HCT116 (cell line): ENCODE results near the gene ZNF503. TPM values are rescaled to one million over a fixed set of nuclear protein-coding genes. Genes with fewer than 3 reads are reported as not detected.

Experiments
- ATAC-seq: fragments of 200-7000 bp; cut with Tn5 transposase; 2 replicates; pipeline ENCODE4 v1.9.1; 2020; ENCODE audit warnings: mild to moderate bottlenecking, moderate library complexity
- BruUV-seq: library from RNA; stranded (reverse); fragments of 400-500 nt; replicated peaks from 2 replicates; lab custom pipeline; 2021; lab: Mats Ljungman, UMichigan
- CTCF ChIA-PET: fragments of 300-600 bp; sonication (Branson Sonifier 250); formaldehyde crosslinking; loops from one replicate; lab custom pipeline; 2021; ENCODE audit warnings: antibody characterized with exemption; lab: Charles Lee
- POLR2A ChIA-PET: fragments of 300-600, 350-600 bp; sonication (Branson Sonifier 250); formaldehyde crosslinking; loops from one replicate; lab custom pipeline; 2021; ENCODE audit warnings: antibody characterized with exemption; lab: Charles Lee
- RAD21 ChIA-PET, 2 experiments: fragments of 300-600 bp; sonication (Branson Sonifier 250); formaldehyde crosslinking; loops; one replicate each; lab custom pipeline; 2023; ENCODE audit warnings: low total read pairs in 2 of 2; ENCODE audit not compliant: uncharacterized antibody in 2 of 2, unreplicated experiment in 2 of 2, low non-redundant PET in 1 of 2; lab: Charles Lee
- DNase-seq: peaks from one replicate; pipeline ENCODE4 v3.0.0-alpha.2; 2010; ENCODE audit warnings: low read depth, low spot score
- H2AFZ ChIP-seq: fragments of 200-600 bp; shearing (Covaris generic), sonication (generic); 2 replicates; pipeline ENCODE4 v1.6.1; 2017; ENCODE audit warnings: low read depth, mixed run types, mixed read lengths, antibody characterized with exemption, low read length; ENCODE audit not compliant: poor library complexity, severe bottlenecking
- H3K27ac ChIP-seq: 2 replicates; pipeline ENCODE4 v1.5.1; 2012; ENCODE audit warnings: low read depth, low read length
- H3K27me3 ChIP-seq: fragments of 200-600 bp; sonication (generic); 2 replicates; pipeline ENCODE4 v1.6.1; 2016; ENCODE audit warnings: mixed run types, low read length, mixed read lengths; ENCODE audit not compliant: insufficient read depth
- H3K36me3 ChIP-seq, 2 experiments: fragments of 200-500 bp in 1 of 2; fragments of 200-600 bp in 1 of 2; sonication (Bioruptor generic) in 1 of 2; sonication (generic) in 1 of 2; 2 replicates each; pipeline versions ENCODE4 v1.5.1 to v1.6.1; 2014 to 2016; ENCODE audit warnings: low read length in 2 of 2, inconsistent platforms in 1 of 2, mixed read lengths in 1 of 2, mixed run types in 1 of 2; ENCODE audit not compliant: insufficient read depth in 2 of 2, control insufficient read depth in 1 of 2
- H3K4me1 ChIP-seq, 2 experiments: fragments of 200-600 bp in 1 of 2; sonication (generic) in 1 of 2; 2 replicates each; pipeline versions ENCODE4 v1.5.1 to v1.6.1; 2012 to 2017; ENCODE audit warnings: low read length in 2 of 2, inconsistent platforms in 1 of 2, mild to moderate bottlenecking in 1 of 2, mixed read lengths in 1 of 2, mixed run types in 1 of 2, moderate library complexity in 1 of 2; ENCODE audit not compliant: insufficient read depth in 2 of 2, control insufficient read depth in 1 of 2
- H3K4me2 ChIP-seq: fragments of 200-600 bp; sonication (generic); 2 replicates; pipeline ENCODE4 v1.6.1; 2017; ENCODE audit warnings: mixed run types, low read length, mixed read lengths
- H3K4me3 ChIP-seq, 2 experiments: fragments of 200-600 bp in 1 of 2; sonication (generic) in 1 of 2; replicated peaks in 1 of 2; 2 replicates each; pipeline ENCODE4 v1.5.1; 2011 to 2016; ENCODE audit warnings: low read length in 2 of 2, control low read depth in 1 of 2, low read depth in 1 of 2, mild to moderate bottlenecking in 1 of 2, mixed read lengths in 1 of 2, mixed run types in 1 of 2
- H3K79me2 ChIP-seq: fragments of 200-600 bp; sonication (generic); 2 replicates; pipeline ENCODE4 v1.6.1; 2017; ENCODE audit warnings: mild to moderate bottlenecking, mixed run types, low read length, moderate library complexity, mixed read lengths; ENCODE audit not compliant: insufficient read depth
- H3K9ac ChIP-seq: fragments of 200-600 bp; sonication (generic); 2 replicates; pipeline ENCODE4 v1.6.1; 2016; ENCODE audit warnings: low read length, mixed read lengths
- H3K9me2 ChIP-seq: fragments of 200-600 bp; sonication (generic), shearing (Covaris generic); 2 replicates; pipeline ENCODE4 v1.6.1; 2017; ENCODE audit warnings: mixed run types, mild to moderate bottlenecking, moderate library complexity; ENCODE audit not compliant: insufficient read depth
- H3K9me3 ChIP-seq, 2 experiments: fragments of 200-500 bp in 1 of 2; fragments of 200-600 bp in 1 of 2; sonication (Bioruptor generic) in 1 of 2; sonication (generic) in 1 of 2; 2 replicates each; pipeline ENCODE4 v1.6.1; 2014 to 2017; ENCODE audit warnings: low read length in 2 of 2, mixed read lengths in 2 of 2, inconsistent platforms in 1 of 2, low read depth in 1 of 2, mild to moderate bottlenecking in 1 of 2, mixed run types in 1 of 2, moderate library complexity in 1 of 2; ENCODE audit not compliant: control insufficient read depth in 1 of 2, insufficient read depth in 1 of 2
- H4K20me1 ChIP-seq: fragments of 200-600 bp; sonication (generic), shearing (Covaris generic); 2 replicates; pipeline ENCODE4 v1.6.1; 2017; ENCODE audit warnings: mixed run types, mild to moderate bottlenecking, moderate library complexity; ENCODE audit not compliant: insufficient read depth
- CEBPB ChIP-seq: IDR thresholded peaks from 2 replicates; pipeline ENCODE4 v1.6.1; 2012; ENCODE audit warnings: low read depth
- CTCF ChIP-seq, 3 experiments: fragments of 200-600 bp in 1 of 3; sonication (generic) in 1 of 3; IDR thresholded peaks in 2 of 3; conservative IDR thresholded peaks in 1 of 3; 2 replicates each; pipeline ENCODE4 v1.5.1; 2012 to 2017; ENCODE audit warnings: low read depth in 2 of 3, low read length in 2 of 3, antibody characterized with exemption in 1 of 3, borderline replicate concordance in 1 of 3, control low read depth in 1 of 3, mild to moderate bottlenecking in 1 of 3, mixed read lengths in 1 of 3, mixed run types in 1 of 3, moderate library complexity in 1 of 3; ENCODE audit not compliant: insufficient read depth in 1 of 3
- EZH2 ChIP-seq: fragments of 200-600 bp; sonication (generic); IDR thresholded peaks from 2 replicates; pipeline ENCODE4 v1.6.1; 2017; ENCODE audit warnings: antibody characterized with exemption, mixed run types
- EZH2phosphoT487 ChIP-seq: fragments of 200-600 bp; IDR thresholded peaks from 2 replicates; pipeline ENCODE4 v1.6.1; 2018; ENCODE audit warnings: antibody characterized with exemption, borderline replicate concordance
- FOSL1 ChIP-seq: IDR thresholded peaks from 2 replicates; pipeline ENCODE4 v1.6.1; 2012; ENCODE audit warnings: low read depth
- JUND ChIP-seq: IDR thresholded peaks from 2 replicates; pipeline ENCODE4 v1.6.1; 2012
- MAX ChIP-seq: IDR thresholded peaks from 2 replicates; pipeline ENCODE4 v1.6.1; 2012
- POLR2A ChIP-seq: IDR thresholded peaks from 2 replicates; pipeline ENCODE4 v1.7.0; 2011; ENCODE audit warnings: borderline replicate concordance; ENCODE audit not compliant: insufficient read depth, insufficient read length; ENCODE audit errors: extremely low read depth
- POLR2AphosphoS5 ChIP-seq: IDR thresholded peaks from 2 replicates; pipeline ENCODE4 v1.6.1; 2011; ENCODE audit warnings: mild to moderate bottlenecking, low read depth, low read length, moderate library complexity
- SIN3A ChIP-seq: IDR thresholded peaks from 2 replicates; pipeline ENCODE4 v1.6.1; 2012; ENCODE audit warnings: low read depth
- SP1 ChIP-seq: IDR thresholded peaks from 2 replicates; pipeline ENCODE4 v1.6.1; 2012; ENCODE audit warnings: low read depth
- SRF ChIP-seq: IDR thresholded peaks from 2 replicates; pipeline ENCODE4 v1.6.1; 2012; ENCODE audit warnings: low read depth
- TCF7L2 ChIP-seq: IDR thresholded peaks from 2 replicates; pipeline ENCODE4 v1.7.0; 2011; ENCODE audit warnings: borderline replicate concordance, inconsistent platforms; ENCODE audit not compliant: insufficient read depth, insufficient read length; ENCODE audit errors: extremely low read depth
- ZBTB33 ChIP-seq: IDR thresholded peaks from 2 replicates; pipeline ENCODE4 v1.6.1; 2011; ENCODE audit warnings: mild to moderate bottlenecking, low read length, moderate library complexity; ENCODE audit not compliant: insufficient replicate concordance; ENCODE audit errors: extremely low read depth
- ZFX ChIP-seq: fragments of 450-650 bp; IDR thresholded peaks from 2 replicates; pipeline ENCODE4 v1.6.1; 2017
- ZNF274 ChIP-seq: fragments of 200-500 bp; sonication (Bioruptor generic); IDR thresholded peaks from 2 replicates; pipeline ENCODE4 v1.6.1; 2014; ENCODE audit warnings: mild to moderate bottlenecking, low read depth, low read length, inconsistent platforms
- intact Hi-C: fragments of 100-400 bp; cut with micrococcal nuclease; formaldehyde crosslinking; loops from 2 replicates; pipeline ENCODE4 v1.10.0; 2022
- total RNA-seq: library from RNA; stranded (reverse); gene quantifications from one replicate; pipeline ENCODE4 v1.2.1, GENCODE V29; 2021; ENCODE audit not compliant: unreplicated experiment

Gene ZNF503
- total RNA-seq, 1 experiment from 2014 or later, result 30.4 TPM

GRCh38 chr10:75407224-75407712 is 5.7 kb upstream of the ZNF503 start:
- BruUV-seq, result no TSS peak
- no peak overlapping the region for H3K27ac ChIP-seq
- H3K9me2 ChIP-seq, result no peaks in the 10 kb centered on the region
- CTCF ChIA-PET, result no interaction called here
- H2AFZ ChIP-seq, result no peak overlapping the region
- no peaks in the 10 kb centered on the region for H3K9me3 ChIP-seq
- H3K4me3 ChIP-seq, result no peak overlapping the region
- no peak overlapping the region for H3K4me2 ChIP-seq
- no peaks in the 10 kb centered on the region for H4K20me1 ChIP-seq
- peaks cover 12% of the 10 kb centered on the region; the same call in 1 of the 2 replicates for H3K79me2 ChIP-seq
- no peak overlapping the region for H3K9ac ChIP-seq
- peaks cover 18 to 56% of the 10 kb centered on the region in 2 experiments; a peak in 3 of 4 replicates for H3K4me1 ChIP-seq
- POLR2A ChIA-PET, result no interaction called here
- intact Hi-C loops, result no loop called here
- TF ChIP-seq ZBTB33 (no peak), TCF7L2 (no peak), MAX (no peak), SP1 (no peak), FOSL1 (no peak), POLR2AphosphoS5 (no peak), JUND (no peak), EZH2phosphoT487 (no peak), SIN3A (no peak), ZFX (no peak), EZH2 (no peak), POLR2A (no peak), CTCF (IDR thresholded peaks at IDR 0.05 in 2 of 3, conservative IDR thresholded peaks at IDR 0.05 in 1 of 3; ENCODE audit: borderline replicate concordance in 1 of 3, insufficient read depth in 1 of 3, low read depth in 2 of 3, low read length in 2 of 3) (no peak), ZNF274 (no peak), CEBPB (no peak), SRF (no peak)
- RAD21 ChIA-PET, result no interaction called here
- H3K36me3 ChIP-seq, result no peaks in the 10 kb centered on the region
- no peak for DNase-seq
- ATAC-seq, result no peak
- no peaks in the 10 kb centered on the region for H3K27me3 ChIP-seq
